Lung (tissue), 12 donors: ENCODE measurements around the gene GOLT1A. TPM values are rescaled to one million over a fixed set of nuclear protein-coding genes. Genes with fewer than 3 reads are reported as not detected.

ENCODE experiments used
- ATAC-seq: fragments of 200-7000 bp; cut with Tn5 transposase; one replicate; pipeline ENCODE4 v1.9.1; 2020; ENCODE audit warnings: moderate number of reproducible peaks; ENCODE audit not compliant: insufficient read depth, low FRiP score
- DNase-seq, 3 donors: peaks; one replicate each; pipeline ENCODE4 v3.0.0-alpha.2; 2013 to 2017
- H3K27ac ChIP-seq, 2 donors: one replicate each; pipeline ENCODE4 v1.5.1; 2013; ENCODE audit warnings: mild to moderate bottlenecking in 2 of 2, moderate library complexity in 2 of 2, control low read depth in 1 of 2, inconsistent platforms in 1 of 2, low read depth in 1 of 2, low read length in 1 of 2
- H3K27me3 ChIP-seq, 3 donors: one replicate each; pipeline ENCODE4 v1.5.1; 2013; ENCODE audit warnings: low read length in 2 of 3; ENCODE audit not compliant: control insufficient read depth in 3 of 3, insufficient read depth in 3 of 3
- H3K36me3 ChIP-seq, 4 donors: one replicate each; pipeline ENCODE4 v1.5.1; 2013; ENCODE audit warnings: low read length in 4 of 4, mild to moderate bottlenecking in 1 of 4, moderate library complexity in 1 of 4; ENCODE audit not compliant: control insufficient read depth in 4 of 4, insufficient read depth in 4 of 4
- H3K4me1 ChIP-seq, 5 donors: one replicate each; pipeline ENCODE4 v1.5.1; 2013; ENCODE audit warnings: low read length in 5 of 5, mild to moderate bottlenecking in 2 of 5, moderate library complexity in 1 of 5; ENCODE audit not compliant: control insufficient read depth in 5 of 5, insufficient read depth in 5 of 5
- H3K4me3 ChIP-seq: one replicate; pipeline ENCODE4 v1.5.1; 2013; ENCODE audit warnings: mild to moderate bottlenecking, control low read depth, moderate library complexity
- H3K9ac ChIP-seq, 2 donors: one replicate each; pipeline ENCODE4 v1.5.1; 2013; ENCODE audit warnings: low read length in 2 of 2, control low read depth in 1 of 2; ENCODE audit not compliant: insufficient read depth in 1 of 2
- H3K9me3 ChIP-seq, 4 donors: one replicate each; pipeline ENCODE4 v1.5.1; 2013; ENCODE audit warnings: low read length in 3 of 4, mild to moderate bottlenecking in 1 of 4, moderate library complexity in 1 of 4; ENCODE audit not compliant: control insufficient read depth in 4 of 4, insufficient read depth in 3 of 4
- WGBS, 2 donors: extraction: QIAGEN DNeasy Blood & Tissue Kit; methylation state at CpG; one replicate each; pipeline ENCODE4 v1.1.7; 2013; 5-methylcytosine and 5-hydroxymethylcytosine counted together
- polyA plus RNA-seq, 2 donors: library from polyadenylated mRNA; stranded (reverse); fragments of 200-250 nt; gene quantifications; one replicate each; pipeline ENCODE4 v1.2.1, GENCODE V29; 2013
- total RNA-seq, 2 donors: library from RNA; depleted of rRNA in 1 of 2; stranded (reverse); fragments of >200 nt in 1 of 2; gene quantifications; one replicate each; pipeline ENCODE4 v1.2.1, GENCODE V29; 2014 to 2021
- TF ChIP-seq, protein P1 (sequence below): IDR thresholded peaks from 2 replicates; pipeline ENCODE4 v1.5.1; 2012; ENCODE audit warnings: mild to moderate bottlenecking; ENCODE audit errors: control extremely low read depth, extremely low read depth
- donor health status: control.
- donor health status: control.
- donor health status: Bipolar disorder and iron deficiency.
- donor health status: healthy.
- donor health status: DM: yes; HTN: yes; CAD: no.

GOLT1A gene
- total and polyA plus RNA-seq, 4 donors = 4.1 to 23.8 (median 7.7) TPM

DNA sequence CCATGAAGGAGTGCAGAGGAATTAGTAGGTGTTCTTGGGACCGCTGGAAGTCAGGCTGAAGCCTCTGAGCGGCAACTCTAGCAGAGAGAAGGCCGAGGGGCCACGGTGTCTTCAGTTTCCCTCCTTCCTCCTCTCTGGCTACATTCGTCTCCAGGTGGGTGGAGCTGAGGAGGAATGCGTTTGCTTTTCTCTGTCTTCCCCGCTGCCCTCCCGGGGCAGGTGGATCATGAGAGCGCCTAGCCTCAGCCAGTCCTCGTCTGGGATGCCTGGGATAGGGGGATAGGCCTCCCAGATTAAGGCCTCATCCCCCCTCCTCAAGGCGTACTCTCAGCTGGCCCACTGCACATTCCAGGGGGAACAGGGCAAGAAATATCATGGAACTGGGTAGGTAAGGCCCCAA lies 7.5 kb upstream of the GOLT1A start:
- no peaks in the 10 kb centered on the region for H3K27me3 ChIP-seq

DNA sequence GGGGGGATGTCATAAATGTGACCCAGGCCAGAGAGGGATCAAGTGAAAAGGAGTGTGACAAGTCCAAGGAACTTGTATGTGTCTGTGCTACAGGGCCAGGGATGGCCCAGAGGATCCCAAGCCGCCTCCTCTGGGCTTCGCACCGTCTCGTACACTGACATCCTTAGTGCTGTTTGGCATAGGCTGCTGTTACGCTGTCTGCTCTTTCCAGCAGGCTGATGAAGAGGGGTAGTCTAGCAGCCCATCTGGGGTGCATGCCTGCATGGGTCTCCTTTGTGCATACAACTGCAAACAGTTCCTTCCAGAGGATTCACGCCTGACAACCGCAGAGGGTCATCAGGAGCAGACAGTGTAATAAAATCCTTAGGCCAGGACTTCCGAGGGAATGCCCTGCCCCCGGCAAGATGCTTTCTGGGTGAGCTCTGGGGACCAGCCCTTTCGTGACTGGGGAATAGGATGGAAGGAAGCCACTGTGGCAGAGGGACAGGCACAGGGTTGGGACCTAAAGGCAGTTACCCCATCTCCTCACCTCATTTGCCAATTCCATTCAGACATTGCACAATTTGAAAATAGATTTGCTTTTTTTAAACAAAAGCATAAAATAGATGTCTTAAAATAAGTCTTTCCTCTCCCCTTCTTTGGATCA lies 6.3 kb upstream of the GOLT1A start:
- H3K4me1 ChIP-seq = no peaks in the 10 kb centered on the region
- ATAC-seq (no peak), DNase-seq (no peak)
- peaks cover 0 to 5% (median 0%) of the 10 kb centered on the region in 4 donors for H3K36me3 ChIP-seq
- WGBS, 2 donors = 84 to 88% methylated on average over 10 of the region's 10 CpGs
- H3K9ac ChIP-seq = no peak overlapping the region
- no peaks in the 10 kb centered on the region for H3K27me3 ChIP-seq
- TF ChIP-seq, protein P1, sequence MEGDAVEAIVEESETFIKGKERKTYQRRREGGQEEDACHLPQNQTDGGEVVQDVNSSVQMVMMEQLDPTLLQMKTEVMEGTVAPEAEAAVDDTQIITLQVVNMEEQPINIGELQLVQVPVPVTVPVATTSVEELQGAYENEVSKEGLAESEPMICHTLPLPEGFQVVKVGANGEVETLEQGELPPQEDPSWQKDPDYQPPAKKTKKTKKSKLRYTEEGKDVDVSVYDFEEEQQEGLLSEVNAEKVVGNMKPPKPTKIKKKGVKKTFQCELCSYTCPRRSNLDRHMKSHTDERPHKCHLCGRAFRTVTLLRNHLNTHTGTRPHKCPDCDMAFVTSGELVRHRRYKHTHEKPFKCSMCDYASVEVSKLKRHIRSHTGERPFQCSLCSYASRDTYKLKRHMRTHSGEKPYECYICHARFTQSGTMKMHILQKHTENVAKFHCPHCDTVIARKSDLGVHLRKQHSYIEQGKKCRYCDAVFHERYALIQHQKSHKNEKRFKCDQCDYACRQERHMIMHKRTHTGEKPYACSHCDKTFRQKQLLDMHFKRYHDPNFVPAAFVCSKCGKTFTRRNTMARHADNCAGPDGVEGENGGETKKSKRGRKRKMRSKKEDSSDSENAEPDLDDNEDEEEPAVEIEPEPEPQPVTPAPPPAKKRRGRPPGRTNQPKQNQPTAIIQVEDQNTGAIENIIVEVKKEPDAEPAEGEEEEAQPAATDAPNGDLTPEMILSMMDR = no peak
- no peak overlapping the region for H3K27ac ChIP-seq
- peaks cover 0 to 2% (median 0%) of the 10 kb centered on the region in 4 donors for H3K9me3 ChIP-seq
- H3K4me3 ChIP-seq = no peak overlapping the region

More for the DNA sequence above, 7.5 kb upstream of the GOLT1A start:
- Histone ChIP-seq H3K9ac (no peak overlapping the region), H3K9me3 (peaks cover 0 to 2% (median 0%) of the 10 kb centered on the region in 4 donors), H3K4me1 (peaks cover 0 to 10% (median 0%) of the 10 kb centered on the region in 5 donors), H3K36me3 (peaks cover 0 to 5% (median 0%) of the 10 kb centered on the region in 4 donors), H3K27ac (no peak overlapping the region), H3K4me3 (no peak overlapping the region)
- TF ChIP-seq, protein P1 = no peak
- 88 to 90% methylated on average over 11 of the region's 11 CpGs for WGBS, 2 donors
- DNase-seq (no peak), ATAC-seq (no peak)

DNA sequence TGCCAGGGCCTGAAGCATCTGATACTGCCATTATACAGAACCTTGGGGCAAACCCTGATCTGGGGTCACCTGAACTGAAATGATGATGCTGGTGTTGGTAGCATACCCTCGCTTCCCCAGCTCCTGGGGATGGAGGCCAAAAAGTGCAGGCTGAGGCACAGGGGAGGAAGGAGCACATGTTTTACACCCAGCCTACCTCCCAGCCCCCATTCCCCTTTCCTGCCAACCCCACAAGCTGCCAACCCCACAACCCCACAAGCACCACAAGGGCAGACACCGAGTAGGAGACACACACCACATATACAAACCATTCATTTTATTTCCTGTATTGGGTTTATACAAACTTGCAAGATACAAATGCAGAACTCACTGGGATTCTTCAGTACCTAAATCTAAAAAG lies 4.8 kb upstream of the GOLT1A start:
- no peak overlapping the region for H3K27ac ChIP-seq
- TF ChIP-seq, protein P1 = no peak
- no peak for DNase-seq
- peaks cover 0 to 2% (median 0%) of the 10 kb centered on the region in 4 donors for H3K9me3 ChIP-seq
- peaks cover 0 to 4% (median 0%) of the 10 kb centered on the region in 5 donors for H3K4me1 ChIP-seq
- 45 to 58% methylated on average over 2 of the region's 2 CpGs for WGBS, 2 donors
- no peaks in the 10 kb centered on the region for H3K27me3 ChIP-seq
- peaks cover 0 to 5% (median 0%) of the 10 kb centered on the region in 4 donors for H3K36me3 ChIP-seq
- H3K9ac ChIP-seq = no peak overlapping the region
- H3K4me3 ChIP-seq = no peak overlapping the region
- ATAC-seq = no peak
